Osteocyte (in vitro differentiated cells): ENCODE results near the gene NOL9. TPM values are rescaled to one million over a fixed set of nuclear protein-coding genes. Genes with fewer than 3 reads are reported as not detected.
A peak's percentile ranks its signal among the peaks of the same experiment; 100 is the strongest.

Experiments used
- DNase-seq: peaks from one replicate; pipeline ENCODE4 v3.0.0; 2021; ENCODE audit warnings: mixed read lengths; ENCODE audit not compliant: unreplicated experiment; ENCODE audit errors: extremely low spot score
- H3K27ac Mint-ChIP-seq: one replicate; pipeline ENCODE4 v1.8.0; 2021; ENCODE audit warnings: mild to moderate bottlenecking, mixed read lengths; ENCODE audit not compliant: unreplicated experiment
- H3K27me3 Mint-ChIP-seq: one replicate; pipeline ENCODE4 v1.8.0; 2021; ENCODE audit warnings: mixed read lengths; ENCODE audit not compliant: unreplicated experiment
- H3K36me3 Mint-ChIP-seq: one replicate; pipeline ENCODE4 v1.8.0; 2021; ENCODE audit warnings: mixed read lengths; ENCODE audit not compliant: unreplicated experiment
- H3K4me1 Mint-ChIP-seq: one replicate; pipeline ENCODE4 v1.8.0; 2021; ENCODE audit warnings: mixed read lengths; ENCODE audit not compliant: unreplicated experiment
- H3K4me3 Mint-ChIP-seq: one replicate; pipeline ENCODE4 v1.8.0; 2021; ENCODE audit warnings: mild to moderate bottlenecking, moderate library complexity, mixed read lengths; ENCODE audit not compliant: unreplicated experiment
- H3K9me3 Mint-ChIP-seq: one replicate; pipeline ENCODE4 v1.8.0; 2021; ENCODE audit warnings: mixed read lengths; ENCODE audit not compliant: unreplicated experiment
- total RNA-seq: library from RNA; stranded (reverse); gene quantifications from 2 replicates; pipeline ENCODE4 v1.2.1, GENCODE V29; 2021
- TF ChIP-seq, protein P1 (sequence below): fragments of 200-600 bp; sonication (generic); IDR thresholded peaks from 2 replicates; pipeline ENCODE4 v1.5.0; 2021; ENCODE audit warnings: antibody characterized with exemption, mild to moderate bottlenecking, moderate library complexity

Gene NOL9
- total RNA-seq, 1 donor from 2014 or later, result 33.5 TPM

DNA sequence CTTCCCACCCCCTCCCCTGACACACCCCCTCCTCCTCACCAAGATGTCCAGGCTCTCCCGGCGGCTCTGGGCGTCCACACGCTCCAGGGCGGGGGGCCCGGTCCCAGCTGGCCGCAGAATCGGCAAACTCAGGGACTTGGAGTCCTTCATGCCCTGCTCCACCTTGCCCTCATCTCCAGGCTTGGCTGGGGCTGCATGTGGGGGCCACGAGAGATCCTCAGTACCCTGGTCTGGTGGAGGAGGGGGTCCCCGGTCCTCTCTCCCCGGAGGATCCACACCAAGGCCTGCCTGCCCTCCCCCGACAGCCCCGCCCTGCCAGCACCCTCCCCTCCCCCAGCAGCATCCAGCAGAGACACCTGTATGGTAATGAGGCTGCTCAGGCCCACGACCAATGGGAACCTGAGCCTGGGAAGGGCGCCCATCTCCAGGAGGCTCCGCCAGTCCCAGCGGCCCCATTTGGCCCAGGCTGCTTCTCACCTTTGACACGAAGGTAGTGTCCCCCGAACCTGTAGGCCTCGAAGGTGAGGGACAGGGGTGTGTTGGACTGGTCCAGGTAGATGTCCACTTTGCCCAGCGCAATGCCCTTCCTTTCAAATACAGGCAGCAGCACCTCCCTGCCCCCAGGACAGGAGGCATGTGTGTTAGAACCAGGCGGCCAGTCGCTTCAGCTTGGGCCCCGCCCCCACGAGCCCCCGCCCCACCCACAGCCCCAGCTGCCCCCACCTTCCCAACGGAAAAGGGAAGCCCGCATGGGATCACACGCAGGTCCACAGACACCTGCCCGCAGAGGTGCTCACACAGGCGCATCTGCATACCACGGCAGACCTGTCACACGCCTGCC, 80.1 kb downstream of the NOL9 start:
- TF ChIP-seq, protein P1, sequence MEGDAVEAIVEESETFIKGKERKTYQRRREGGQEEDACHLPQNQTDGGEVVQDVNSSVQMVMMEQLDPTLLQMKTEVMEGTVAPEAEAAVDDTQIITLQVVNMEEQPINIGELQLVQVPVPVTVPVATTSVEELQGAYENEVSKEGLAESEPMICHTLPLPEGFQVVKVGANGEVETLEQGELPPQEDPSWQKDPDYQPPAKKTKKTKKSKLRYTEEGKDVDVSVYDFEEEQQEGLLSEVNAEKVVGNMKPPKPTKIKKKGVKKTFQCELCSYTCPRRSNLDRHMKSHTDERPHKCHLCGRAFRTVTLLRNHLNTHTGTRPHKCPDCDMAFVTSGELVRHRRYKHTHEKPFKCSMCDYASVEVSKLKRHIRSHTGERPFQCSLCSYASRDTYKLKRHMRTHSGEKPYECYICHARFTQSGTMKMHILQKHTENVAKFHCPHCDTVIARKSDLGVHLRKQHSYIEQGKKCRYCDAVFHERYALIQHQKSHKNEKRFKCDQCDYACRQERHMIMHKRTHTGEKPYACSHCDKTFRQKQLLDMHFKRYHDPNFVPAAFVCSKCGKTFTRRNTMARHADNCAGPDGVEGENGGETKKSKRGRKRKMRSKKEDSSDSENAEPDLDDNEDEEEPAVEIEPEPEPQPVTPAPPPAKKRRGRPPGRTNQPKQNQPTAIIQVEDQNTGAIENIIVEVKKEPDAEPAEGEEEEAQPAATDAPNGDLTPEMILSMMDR, result no peak
- H3K36me3 Mint-ChIP-seq, result peaks cover 16% of the 10 kb centered on the region
- no peak for DNase-seq
- no peaks in the 10 kb centered on the region for H3K4me1 Mint-ChIP-seq
- no peak overlapping the region for H3K4me3 Mint-ChIP-seq
- H3K27ac Mint-ChIP-seq, result no peak overlapping the region
- no peaks in the 10 kb centered on the region for H3K27me3 Mint-ChIP-seq
- H3K9me3 Mint-ChIP-seq, result no peaks in the 10 kb centered on the region

DNA sequence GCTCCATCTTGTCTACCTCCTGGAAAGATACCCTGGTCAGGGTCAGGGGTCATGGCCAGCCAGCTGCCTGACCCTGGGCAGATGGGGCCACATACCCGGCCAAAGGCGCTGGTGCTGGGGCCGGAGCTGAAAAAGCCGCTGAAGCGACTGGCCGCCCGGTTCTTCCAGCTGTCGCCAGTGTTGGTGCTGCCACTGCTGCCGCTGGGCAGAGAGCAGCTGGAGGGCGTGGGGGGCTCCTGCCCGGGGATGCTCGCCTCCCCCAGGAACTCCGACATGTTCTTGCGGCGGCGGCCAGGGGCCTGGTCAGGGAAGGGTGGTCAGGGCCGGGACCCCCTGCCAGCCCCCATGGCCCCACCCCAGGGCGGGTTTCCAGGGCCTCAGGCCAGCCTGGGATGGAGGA, 81.2 kb downstream of the NOL9 start:
- Mint-ChIP-seq H3K27me3 (no peaks in the 10 kb centered on the region), H3K36me3 (peaks cover 18% of the 10 kb centered on the region), H3K9me3 (no peaks in the 10 kb centered on the region), H3K27ac (no peak overlapping the region), H3K4me1 (no peaks in the 10 kb centered on the region), H3K4me3 (no peak overlapping the region)
- DNase-seq, result no peak
- TF ChIP-seq, protein P1, result no peak

DNA sequence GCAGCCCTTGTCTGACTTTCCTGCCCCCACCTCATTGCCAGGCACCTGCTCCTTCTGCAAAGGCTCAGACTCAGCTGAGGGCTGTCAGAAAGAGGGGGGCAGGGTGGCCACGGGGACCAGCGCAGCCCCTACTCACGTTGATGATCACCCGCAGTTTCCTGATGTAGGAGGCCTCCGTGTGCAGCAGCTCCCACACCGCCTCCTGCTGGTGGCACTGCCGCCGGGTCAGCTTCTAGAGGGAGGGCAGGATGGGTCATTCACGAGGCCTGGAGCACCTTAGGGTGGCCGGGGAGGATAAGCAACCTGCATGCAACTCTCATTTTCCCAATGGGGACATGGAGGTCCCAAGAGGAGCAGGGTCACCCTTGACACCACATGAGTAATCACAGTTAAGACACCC, 81.9 kb downstream of the NOL9 start:
- no peaks in the 10 kb centered on the region for H3K9me3 Mint-ChIP-seq
- no peaks in the 10 kb centered on the region for H3K4me1 Mint-ChIP-seq
- peaks cover 18% of the 10 kb centered on the region for H3K36me3 Mint-ChIP-seq
- H3K27ac Mint-ChIP-seq, result no peak overlapping the region
- H3K4me3 Mint-ChIP-seq, result no peak overlapping the region
- H3K27me3 Mint-ChIP-seq, result no peaks in the 10 kb centered on the region
- TF ChIP-seq, protein P1, result peak; percentile 34
- DNase-seq, result no peak

DNA sequence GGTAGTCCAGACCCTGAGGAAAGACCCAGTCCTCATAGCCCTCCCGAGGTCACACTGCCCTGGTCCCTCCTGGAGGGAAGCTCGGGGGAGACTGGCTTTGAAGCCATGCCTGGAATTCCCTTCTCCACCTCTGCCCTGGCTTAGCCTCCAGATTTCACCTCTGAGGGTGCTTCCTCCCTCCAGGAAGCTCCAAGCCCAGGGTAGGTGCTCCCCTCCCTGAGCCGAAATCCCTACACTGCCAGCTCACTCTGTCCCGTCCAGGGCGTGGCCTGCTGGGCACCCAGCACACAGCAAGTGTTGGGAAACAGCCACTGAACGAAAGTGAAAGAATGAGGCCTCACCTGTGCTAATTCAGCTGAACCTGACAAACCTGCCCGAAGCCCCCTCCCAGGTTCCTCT, 82.3 kb downstream of the NOL9 start:
- H3K9me3 Mint-ChIP-seq, result no peaks in the 10 kb centered on the region
- no peak overlapping the region for H3K27ac Mint-ChIP-seq
- H3K4me3 Mint-ChIP-seq, result no peak overlapping the region
- H3K36me3 Mint-ChIP-seq, result peaks cover 18% of the 10 kb centered on the region
- no peaks in the 10 kb centered on the region for H3K4me1 Mint-ChIP-seq
- no peak for DNase-seq
- no peaks in the 10 kb centered on the region for H3K27me3 Mint-ChIP-seq
- TF ChIP-seq, protein P1, result no peak

Other genes starting within 250 kb of the NOL9 start
- gene ACOT7, start 160.7 kb downstream of the NOL9 start, total RNA-seq, result 21.6 and 21.8 TPM in 2 replicates
- not detected in 2 replicates for gene HES2, start 134.6 kb downstream of the NOL9 start, total RNA-seq
- gene ESPN, start 129.7 kb downstream of the NOL9 start, total RNA-seq, result 0.31 TPM in 1 of 2 replicates, not detected in the other
- 26.4 and 27.9 TPM in 2 replicates for gene TNFRSF25, start 88.3 kb downstream of the NOL9 start, total RNA-seq
- gene PLEKHG5, start 62.8 kb downstream of the NOL9 start, total RNA-seq, result 33.0 and 34.9 TPM in 2 replicates
- not detected in 2 replicates for gene TAS1R1, start 794 bp upstream of the NOL9 start, total RNA-seq
- gene ZBTB48, start 25.5 kb upstream of the NOL9 start, total RNA-seq, result 28.8 and 29.1 TPM in 2 replicates
- 27.3 and 27.5 TPM in 2 replicates for gene KLHL21, start 48.4 kb upstream of the NOL9 start, total RNA-seq
- 24.0 and 28.9 TPM in 2 replicates for gene PHF13, start 59.2 kb upstream of the NOL9 start, total RNA-seq
- 16.5 and 18.7 TPM in 2 replicates for gene THAP3, start 70.4 kb upstream of the NOL9 start, total RNA-seq
- 52.9 and 58.7 TPM in 2 replicates for gene DNAJC11, start 147.3 kb upstream of the NOL9 start, total RNA-seq
- gene CAMTA1, start 230.9 kb upstream of the NOL9 start, total RNA-seq, result 68.1 and 81.6 TPM in 2 replicates